GM18870 (cell line): ENCODE data around the gene MAF.

Experiments used
- ATAC-seq: cut with Tn5 transposase; IDR thresholded peaks from one replicate; pipeline ENCODE4 v1.9.1; 2021; ENCODE audit warnings: moderate library complexity; ENCODE audit not compliant: unreplicated experiment

MAF gene

GRCh38 chr16:79592186-79592585 lies 8.4 kb downstream of the MAF start:
- no peak for ATAC-seq

- no peak for ATAC-seq
These were observed 10.9 kb downstream of the MAF start for GRCh38 chr16:79589601-79590102.

DNA sequence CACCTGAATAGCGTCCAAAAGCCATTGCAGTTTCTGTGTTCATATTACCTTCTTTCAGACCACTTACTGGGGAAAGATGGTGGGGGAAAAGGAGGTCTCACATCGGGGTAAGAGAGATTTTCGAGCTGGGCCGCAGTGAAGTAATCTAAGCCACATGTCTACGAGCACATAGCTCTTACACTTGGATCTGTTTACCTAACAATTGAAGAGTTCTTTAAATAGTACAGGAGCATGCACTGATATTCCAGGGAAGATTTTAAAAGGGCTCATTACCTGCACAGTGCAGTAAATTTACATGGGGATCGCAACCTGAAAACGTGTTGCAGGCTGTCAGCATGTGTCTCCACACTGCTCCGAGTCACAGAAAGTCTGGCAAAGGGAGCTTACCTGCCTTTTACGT lies 12.6 kb downstream of the MAF start:
- ATAC-seq = no peak

GRCh38 chr16:79587296-79587695 lies 13.2 kb downstream of the MAF start:
- ATAC-seq = no peak

- ATAC-seq = no peak
These were observed 17.7 kb downstream of the MAF start for GRCh38 chr16:79582789-79583188.

- ATAC-seq = no peak
These were observed 19.9 kb downstream of the MAF start for GRCh38 chr16:79580453-79581191.

- no peak for ATAC-seq
These were observed 23.9 kb downstream of the MAF start for GRCh38 chr16:79576602-79577001.

- no peak for ATAC-seq
These were observed 26.7 kb downstream of the MAF start for GRCh38 chr16:79573884-79574283.

- ATAC-seq = no peak
These were observed 27.5 kb downstream of the MAF start for GRCh38 chr16:79573071-79573470.

GRCh38 chr16:79571903-79572535 lies 28.5 kb downstream of the MAF start:
- ATAC-seq = no peak

DNA sequence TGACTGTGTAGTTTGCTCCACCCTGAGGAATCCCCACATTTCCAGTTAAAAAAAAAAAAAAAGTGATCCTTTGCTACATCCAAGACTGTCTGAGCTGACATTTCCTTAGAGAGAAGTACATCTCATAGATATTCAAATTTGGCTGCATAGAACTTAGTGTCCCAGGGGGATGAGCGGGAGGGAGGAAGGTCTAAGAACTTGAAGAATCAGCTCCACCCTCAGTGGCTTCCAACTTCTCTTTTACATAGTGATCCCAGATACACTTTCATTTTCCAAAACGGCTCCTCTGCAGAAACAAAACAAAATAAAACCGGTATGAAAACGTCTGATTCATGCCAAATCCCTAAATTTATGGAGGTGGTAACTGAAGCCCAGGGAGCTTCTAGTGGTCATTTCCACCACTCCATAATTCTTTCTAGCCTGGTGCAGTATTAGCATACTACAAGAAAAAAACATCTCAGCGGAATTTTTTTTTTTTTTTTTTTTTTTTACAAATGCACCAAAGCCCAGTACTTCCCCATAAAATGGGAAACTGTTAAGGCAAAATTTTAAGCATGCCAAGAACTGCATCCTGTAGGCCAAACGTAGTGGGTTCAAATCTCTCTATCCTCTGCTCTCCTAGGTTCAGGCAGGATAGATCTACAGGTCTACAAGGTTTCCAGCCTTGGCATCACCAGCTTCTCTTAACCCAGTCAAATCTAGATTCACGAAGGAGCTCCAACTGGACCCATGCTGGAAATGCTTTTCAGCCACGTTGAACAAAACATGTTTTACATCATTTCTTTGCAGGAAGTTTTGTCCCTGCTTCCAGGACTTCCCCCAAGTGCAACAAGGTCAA lies 29.3 kb downstream of the MAF start:
- no peak for ATAC-seq

GRCh38 chr16:79564671-79565107 lies 35.8 kb downstream of the MAF start:
- ATAC-seq = no peak

DNA sequence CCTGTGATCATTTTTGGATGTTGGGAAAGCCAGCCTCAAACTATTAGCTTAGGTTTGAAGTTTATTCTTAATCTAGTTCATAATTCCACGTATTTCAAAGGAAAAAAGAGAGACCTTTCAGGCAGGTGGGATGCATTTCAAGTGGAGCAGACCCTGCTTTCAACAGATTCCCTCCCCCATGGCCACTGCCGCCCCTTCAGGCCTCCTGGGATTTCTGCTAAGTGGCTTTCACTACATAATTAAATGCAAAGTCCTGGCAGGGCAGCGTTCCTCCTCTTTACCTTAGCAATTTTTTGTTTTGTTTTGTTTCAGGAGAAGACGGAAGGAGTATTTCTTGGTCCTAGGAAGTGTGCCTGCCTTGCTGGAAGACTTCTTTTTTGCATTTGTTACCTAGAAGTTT lies 36.6 kb downstream of the MAF start:
- no peak for ATAC-seq

DNA sequence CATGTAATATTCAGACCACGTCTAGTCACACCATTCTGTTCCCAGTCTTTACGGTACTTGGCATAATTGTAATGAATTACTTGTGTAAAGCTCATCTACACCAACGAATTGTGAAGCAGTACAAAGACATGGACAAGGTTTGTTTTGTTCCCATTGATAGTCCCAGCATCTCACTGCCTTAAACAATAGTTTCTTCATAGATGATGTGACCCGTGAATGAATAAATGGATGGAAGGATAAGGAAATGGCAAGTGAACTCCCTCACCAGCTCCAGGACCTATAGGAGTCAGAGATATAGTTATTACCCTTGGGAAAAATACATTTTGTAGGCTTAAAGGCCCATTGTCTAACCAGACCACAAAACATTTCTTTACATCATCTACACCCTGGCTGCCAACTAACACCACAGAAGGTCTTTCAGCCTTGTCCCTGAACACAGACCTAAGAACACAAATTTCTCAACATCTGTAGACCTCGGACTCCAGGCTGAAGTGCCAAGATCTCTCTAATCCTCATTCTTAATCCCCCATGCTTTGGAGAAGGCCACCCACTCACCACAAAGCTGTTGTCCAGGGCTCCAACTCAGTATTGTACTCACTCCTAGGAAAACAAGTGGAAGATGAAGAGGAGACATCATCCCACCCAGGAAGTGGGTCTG lies 38.2 kb downstream of the MAF start:
- ATAC-seq = no peak

DNA sequence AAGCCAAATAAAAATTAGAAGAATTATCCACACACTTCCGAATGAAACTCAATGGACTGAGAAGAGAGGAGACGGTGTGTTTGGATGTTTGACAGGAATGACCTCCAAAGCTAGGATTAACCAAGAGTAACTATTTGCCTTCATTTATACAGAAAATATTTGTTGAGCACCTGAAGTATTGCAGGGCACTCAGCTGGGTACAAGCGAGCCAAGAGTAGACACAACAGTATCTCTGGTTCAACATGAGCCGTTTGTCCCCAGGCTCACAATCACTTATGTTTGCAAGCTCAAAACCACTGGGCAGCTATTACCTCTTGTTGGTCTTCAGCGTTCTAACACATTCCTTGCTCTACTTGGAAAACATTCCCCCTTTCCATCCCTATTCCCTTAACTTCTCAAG lies 38.8 kb downstream of the MAF start:
- no peak for ATAC-seq

- no peak for ATAC-seq
These were observed 39.6 kb downstream of the MAF start for GRCh38 chr16:79560923-79561322.

DNA sequence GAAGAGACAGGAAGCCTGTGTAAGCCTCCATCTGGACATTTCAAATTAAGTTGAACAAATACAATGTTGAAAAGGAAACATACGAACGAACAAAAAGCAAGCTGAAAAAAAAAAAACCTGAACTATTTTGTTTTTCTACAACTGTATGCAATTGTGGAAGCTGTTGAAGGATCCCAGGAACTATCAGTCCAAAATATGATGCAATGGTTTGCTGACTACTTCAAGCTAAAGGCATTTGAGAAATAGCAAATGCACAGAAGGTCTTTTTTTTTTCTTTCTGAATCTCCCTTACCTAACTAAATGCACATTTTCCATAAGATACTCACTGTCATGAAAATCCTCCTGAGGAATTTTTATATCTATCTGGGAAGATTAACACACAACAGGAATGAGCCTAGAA lies 40.2 kb downstream of the MAF start:
- ATAC-seq = no peak

- no peak for ATAC-seq
These were observed 41.0 kb downstream of the MAF start for GRCh38 chr16:79559532-79559931.

DNA sequence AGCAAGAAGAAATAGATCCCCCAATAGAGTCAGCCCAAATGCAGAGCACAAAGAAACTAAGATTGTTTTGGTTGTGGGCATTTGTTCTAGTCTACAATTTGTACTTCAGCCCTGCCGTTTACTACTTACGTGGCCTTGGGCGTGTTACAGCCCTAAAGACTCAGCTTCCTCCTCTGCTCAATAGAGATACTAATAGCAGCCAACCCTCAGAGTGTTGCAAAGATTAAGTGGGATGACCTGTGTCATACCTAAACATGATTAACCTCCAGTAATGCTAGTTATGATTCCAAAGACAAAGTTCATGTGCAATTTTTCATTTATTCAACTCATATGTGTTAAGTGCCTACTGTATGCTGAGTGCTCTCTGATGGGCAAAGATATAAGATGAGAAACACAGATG lies 43.1 kb downstream of the MAF start:
- no peak for ATAC-seq

DNA sequence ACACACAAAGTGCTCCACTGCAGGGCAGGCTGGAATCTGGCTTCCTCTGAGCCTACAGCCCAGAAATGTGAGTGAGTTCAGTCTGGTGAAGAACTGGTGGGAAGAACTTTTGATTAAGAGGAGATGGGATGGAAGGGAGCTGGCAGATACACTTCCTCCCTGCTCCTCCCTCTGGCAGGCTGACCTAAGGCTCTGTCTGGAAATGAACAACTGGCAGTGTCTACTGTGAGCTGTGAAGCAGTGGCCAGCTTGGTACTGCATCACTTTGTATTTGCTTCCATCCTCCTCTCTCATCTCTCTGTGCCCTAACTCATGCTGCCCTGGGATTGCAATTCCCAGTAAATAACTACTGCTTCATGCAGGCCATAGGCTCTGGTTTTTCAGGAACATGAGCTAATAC lies 45.6 kb downstream of the MAF start:
- ATAC-seq = no peak

DNA sequence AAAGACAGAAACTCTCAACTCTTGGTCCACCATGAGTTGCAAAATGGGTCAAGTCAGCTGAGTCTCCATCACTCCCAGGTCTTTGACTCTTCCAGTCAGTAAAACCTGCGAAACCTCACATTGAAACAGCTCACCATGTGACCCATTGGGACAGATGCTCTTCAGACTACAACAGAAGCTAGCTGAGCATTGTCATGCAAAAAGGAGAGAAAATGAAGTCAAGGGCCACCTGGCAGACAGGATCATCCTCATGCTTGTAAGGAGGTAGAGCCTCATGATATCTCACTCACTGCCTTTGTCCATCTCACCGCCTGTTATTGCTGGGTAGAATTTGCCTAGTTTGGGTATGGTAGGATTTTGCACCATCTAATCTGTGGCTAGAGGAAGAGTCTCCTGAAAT lies 50.2 kb downstream of the MAF start:
- ATAC-seq = no peak
